GM19240 (cell line): ENCODE results near the gene BBS7.
A peak's percentile ranks its signal among the peaks of the same experiment; 100 is the strongest.

Experiments used
- DNase-seq: peaks from one replicate; pipeline ENCODE4 v3.0.0; 2011; ENCODE audit warnings: low spot score; ENCODE audit not compliant: insufficient read length

BBS7 gene

DNA sequence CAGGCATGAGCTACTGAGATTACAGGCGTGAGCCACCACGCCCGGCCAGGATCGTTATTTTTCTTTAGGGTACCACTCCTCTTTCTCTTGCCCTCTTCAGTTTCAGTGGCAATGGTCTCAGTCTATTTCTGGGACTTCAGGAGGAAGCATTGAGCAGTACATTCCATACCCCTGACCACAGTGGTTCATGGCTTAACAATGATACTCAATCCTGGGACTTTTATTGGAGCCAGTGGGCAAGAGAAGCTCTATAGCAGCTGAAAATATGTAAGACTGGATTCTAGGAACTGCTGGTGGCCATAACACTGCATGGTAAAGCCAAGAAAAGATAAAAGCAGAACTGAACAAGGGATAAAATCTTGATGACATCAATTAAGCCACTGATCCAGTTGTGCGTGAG lies 40.8 kb downstream of the BBS7 start:
- DNase-seq, result no peak

DNA sequence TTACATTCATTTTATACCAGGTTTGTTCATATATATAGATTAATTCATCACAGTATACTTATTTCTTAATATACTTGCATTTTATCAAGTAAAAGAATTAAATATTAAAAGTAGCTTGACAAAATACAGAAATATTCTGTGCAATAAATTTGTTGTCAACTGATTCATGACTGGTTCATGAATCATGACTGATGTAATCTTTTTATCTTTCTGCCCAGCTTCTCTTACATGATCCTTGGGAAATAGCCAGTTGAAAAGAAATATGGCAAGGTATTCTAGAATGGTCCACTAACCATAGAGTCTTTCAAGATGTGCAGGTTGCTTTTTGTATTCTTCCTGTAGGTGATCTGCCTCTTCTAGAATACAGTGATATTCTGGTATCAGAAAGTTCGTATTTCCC lies 42.4 kb downstream of the BBS7 start:
- DNase-seq, result no peak

DNA sequence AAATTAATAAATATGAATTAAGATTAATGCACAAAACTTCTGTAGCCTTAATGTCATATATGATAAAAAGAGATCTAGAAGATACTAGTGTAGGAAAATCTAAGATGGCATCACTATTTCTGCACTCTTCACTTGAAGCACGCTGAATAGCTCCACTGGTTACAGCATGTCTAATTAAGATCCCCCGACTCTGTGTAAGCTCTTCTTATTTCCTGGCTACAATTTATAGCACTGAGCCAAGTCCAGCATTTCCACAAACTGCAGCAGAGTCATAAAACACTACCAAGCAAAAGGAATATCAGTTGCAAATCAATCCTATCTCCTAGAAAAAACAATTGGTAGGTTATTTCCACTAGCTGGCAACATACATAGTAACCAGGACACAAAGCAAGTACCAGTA lies 45.3 kb downstream of the BBS7 start:
- no peak for DNase-seq

DNA sequence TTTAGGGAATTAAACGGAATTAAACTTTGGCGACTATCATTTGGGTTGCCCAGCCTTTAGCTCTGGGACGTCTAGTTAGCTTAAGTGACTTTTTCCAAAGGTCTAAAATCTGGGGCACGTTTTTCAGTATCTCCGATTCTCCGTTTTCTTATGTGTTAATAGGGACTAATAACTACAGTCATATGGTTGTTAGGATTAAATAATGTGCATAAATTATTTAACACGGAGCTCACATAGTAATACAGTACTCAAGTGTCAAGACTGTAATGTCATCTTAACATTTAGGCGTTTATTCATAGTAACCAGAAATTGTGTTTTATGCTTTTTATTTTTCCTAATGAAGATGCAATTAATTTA lies 46.1 kb downstream of the BBS7 start:
- DNase-seq, result no peak

DNA sequence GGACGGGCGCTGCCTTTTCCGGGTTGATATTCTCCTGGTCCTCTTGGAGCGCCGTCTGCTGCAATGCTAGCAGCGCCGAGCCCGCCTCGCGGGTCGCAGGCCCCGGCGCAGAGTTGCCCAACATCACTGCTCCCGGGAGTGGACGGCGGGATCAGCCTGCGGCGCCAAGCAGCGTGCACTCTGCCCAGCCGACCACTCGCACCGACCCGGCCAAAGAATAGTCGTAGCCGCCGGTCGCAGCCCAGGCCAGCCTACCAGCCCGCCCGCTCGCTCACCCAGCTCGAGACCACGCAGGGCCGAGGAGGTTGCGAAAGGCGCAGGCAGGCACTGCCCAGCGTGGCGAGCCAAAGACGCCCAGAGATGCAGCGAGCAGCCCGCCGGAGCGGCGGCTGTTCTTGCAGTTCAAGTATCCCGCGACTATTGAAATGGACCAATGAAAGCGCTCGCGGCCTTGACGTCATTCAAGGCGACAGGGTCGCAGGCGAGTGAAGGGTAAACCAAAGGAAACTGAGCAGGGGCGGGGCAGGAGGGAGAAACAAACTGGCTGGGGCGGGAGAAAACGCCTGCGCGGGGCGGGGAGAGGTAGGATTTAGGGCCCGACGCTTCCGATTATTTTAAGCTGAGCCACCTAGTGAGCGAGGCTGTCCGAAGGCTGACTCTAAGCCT lies 46.6 kb downstream of the BBS7 start, which contains the start of gene CCNA2:
Gene CCNA2, minus strand, starts transcription at position 379 of the 666 bp plus-strand sequence. Its CDS starts 255 bp downstream, at position 124.
- peak; percentile 80 for DNase-seq

DNA sequence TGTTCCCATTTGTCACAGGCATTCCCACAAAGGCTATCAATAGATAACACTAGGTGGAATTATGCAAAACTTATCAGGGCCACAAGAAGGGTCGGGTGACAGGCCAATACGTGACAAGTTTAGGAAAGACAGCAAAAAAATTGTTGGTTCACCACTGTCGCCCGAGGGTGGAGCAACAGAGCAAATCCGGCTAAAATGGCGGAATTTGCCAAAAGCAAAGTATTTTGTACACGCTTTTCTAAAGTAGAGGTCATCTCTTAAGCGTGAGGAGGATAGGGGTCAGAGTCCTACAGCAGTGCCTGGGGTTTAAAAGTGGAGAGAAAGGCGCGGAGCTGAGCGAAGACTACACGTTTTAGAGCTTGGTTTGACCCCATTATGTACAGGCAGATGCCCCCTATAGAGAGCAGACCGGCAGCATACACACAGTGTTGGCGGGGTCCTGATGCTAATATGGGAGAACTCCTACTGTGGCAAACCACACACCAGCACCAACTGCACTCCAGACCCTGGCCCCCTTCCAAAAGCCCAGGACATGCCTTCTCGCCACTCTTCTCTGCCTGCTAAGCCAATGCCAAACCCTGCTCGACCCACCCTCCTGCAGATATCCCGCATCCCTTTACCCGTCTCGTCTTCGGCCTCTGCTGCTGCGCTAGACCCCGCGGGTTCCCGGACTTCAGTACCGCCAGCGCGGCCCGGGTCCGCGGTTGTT lies 47.3 kb downstream of the BBS7 start:
- no peak for DNase-seq

DNA sequence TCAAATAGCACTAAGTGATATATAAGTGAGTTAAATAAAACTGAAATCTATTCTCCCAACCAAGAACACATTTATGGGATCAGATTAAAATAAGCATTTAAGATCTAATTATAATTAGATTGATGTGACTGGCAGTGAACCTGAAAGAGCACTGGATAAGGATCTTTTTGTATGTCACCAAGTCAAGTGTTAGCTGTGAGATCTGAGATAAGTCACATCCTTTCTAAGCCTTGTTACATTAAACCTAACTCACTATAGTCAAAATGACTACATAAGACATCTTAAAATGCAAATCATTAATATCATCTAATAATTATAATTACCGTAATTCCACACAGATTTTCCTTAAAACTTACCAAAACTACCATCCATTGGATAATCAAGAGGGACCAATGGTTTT lies 48.2 kb downstream of the BBS7 start:
- DNase-seq, result no peak

DNA sequence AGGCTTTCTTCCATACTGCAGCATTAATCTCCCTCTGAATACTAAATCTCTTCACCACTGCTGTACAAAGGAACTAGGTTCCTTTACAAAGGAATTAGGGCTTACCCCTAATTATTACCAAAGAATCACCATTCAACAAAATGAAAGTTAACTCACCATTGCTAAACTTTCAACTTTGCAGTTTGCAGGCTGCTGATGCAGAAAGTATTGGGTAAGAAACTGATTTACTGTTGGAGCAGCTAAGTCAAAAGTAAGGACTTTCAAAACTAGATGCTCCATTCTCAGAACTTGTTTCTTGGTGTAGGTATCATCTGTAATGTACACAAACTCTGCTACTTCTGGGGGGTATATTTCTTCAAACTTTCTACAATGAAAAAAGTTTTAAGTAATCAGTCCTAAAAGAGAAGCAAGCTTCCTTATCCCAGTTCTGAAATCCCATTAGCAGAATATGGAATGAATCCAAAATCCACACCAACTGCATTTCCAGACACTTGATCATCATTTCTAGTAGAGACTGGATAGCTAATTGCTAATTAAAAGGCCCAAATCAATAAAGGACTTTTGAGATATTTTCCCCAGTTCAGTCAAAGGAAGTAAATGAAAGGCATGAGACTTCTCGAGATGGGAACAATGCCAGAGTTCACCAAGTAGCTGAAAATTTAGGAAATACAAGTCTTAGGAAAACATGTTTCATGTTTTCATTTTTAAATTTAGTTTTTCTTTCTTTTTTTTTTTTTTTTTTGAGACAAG lies 50.9 kb downstream of the BBS7 start:
- DNase-seq, result no peak

DNA sequence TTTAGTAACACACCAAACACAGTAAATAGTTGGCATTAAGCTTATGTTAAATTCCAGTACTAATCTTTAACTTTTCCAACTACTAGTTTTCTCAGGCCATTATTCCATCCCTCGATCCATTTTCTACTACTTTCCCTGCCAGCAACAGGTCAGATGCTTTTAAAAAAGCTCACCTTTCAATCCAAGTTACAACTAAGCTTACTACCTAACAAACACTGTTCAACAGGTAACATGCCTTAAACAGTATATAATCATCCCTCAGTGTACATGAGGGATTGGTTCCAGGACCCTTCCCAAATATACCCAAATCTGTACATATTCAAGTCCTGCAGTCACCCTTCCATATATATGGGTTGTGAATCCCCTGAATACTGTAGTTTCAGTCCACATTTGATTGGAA lies 52.1 kb downstream of the BBS7 start:
- DNase-seq, result no peak

DNA sequence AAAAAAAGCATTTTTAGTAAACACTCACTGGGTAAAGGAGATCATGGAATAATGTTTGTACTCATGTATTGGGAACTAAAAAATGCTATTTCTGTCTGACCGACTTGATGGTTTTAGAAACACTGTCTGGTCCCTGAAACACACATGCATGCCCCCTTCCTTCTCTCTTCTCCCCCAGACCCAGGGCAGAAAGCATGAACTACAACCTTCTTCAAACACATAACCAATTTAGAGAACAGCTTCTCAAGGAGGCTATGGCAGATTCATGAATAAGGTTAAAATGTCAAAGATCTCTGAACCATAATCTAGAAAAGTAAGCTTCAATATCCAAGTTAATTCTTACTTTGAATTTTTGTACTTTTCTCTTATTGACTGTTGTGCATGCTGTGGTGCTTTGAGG lies 52.6 kb downstream of the BBS7 start:
- DNase-seq, result no peak

DNA sequence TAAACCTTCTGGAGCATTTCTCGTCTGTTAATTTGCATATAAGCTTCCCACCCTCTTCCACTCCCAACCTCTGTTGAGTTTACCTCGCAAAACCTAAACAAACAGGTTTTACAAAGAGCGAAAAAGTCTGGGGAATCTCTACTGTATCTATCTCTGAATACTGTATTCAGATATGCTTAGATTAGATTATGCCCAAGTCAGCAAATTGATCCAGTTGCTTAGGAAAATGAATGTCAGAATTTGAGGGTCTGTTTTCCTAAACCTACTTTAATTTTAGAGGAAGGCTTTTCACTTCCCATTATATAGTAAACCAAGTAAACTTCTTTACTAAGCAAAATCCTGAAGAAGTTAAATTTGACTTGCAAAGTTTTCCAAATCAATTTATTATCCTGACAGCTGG lies 53.3 kb downstream of the BBS7 start:
- no peak for DNase-seq

DNA sequence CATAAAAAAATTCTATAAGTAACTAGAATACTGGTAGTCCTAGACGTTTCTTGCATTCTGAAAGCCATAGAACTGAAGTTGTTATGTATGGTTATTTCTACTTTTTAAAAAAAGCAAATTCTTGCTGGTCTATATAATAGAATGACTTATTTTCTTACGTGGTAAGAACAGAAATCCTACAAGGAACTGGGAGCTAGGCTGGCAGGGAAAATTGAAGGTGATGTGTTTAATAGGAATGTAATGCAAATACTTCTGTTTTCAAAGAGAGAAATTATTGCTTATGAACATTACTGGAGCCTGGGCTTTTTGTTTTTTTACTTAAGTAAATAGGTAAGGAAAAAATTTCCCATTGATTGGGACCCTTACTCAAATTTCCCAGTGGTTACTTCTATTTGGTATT lies 55.5 kb downstream of the BBS7 start:
- no peak for DNase-seq

DNA sequence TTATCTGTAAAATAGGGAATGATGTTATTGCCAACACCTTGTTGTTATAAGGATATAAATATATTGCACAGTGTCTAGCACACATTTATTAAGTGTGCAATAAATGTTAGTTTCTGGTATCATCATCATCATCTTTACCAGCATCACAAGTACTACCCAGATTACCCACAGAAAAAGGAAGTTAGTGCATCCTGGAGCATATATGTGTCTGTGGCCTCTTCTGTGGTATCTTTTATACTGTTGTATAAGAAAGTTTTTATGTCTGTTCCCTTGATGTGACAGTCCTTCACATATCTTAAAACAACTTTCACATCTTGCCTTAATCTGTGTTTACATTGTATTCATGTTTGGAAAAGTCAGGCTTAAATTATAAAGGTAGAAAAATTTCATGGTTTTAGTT lies 59.2 kb downstream of the BBS7 start:
- DNase-seq, result no peak

DNA sequence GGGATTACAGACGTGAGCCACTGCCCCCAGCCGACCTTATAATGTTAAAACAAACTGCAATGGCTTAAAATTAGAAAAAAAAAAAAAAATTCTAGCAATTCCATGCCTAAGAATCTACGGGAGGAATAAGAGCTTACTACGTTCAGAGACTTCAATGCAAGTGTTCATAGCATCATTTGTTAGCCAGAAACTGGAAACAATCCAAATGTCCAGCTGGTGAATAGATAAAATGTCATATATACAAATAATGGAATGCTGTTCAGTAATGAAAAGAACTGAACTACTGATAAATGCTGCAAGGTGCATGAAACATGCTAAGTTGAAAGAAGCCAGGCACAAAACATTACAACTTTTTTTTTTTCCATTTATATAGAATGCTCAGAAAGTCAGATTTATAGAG lies 63.9 kb downstream of the BBS7 start:
- no peak for DNase-seq

DNA sequence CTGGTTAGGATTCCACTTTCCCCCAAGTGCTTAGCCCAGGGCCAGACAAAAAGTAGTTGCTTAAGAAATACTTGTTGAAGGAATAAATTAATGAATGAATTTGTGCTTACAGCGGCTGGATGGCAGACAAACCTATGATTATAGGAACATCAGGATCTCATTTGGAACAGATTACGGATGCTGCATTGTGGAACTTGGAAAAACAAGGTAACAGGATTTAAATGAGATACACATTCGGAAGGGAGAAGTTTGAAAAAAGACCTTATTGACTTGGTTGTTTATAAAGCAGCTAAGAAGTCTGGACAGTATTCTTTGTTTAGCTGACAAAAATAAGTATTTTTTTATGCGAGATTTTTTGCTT lies 68.6 kb downstream of the BBS7 start:
- DNase-seq, result no peak

DNA sequence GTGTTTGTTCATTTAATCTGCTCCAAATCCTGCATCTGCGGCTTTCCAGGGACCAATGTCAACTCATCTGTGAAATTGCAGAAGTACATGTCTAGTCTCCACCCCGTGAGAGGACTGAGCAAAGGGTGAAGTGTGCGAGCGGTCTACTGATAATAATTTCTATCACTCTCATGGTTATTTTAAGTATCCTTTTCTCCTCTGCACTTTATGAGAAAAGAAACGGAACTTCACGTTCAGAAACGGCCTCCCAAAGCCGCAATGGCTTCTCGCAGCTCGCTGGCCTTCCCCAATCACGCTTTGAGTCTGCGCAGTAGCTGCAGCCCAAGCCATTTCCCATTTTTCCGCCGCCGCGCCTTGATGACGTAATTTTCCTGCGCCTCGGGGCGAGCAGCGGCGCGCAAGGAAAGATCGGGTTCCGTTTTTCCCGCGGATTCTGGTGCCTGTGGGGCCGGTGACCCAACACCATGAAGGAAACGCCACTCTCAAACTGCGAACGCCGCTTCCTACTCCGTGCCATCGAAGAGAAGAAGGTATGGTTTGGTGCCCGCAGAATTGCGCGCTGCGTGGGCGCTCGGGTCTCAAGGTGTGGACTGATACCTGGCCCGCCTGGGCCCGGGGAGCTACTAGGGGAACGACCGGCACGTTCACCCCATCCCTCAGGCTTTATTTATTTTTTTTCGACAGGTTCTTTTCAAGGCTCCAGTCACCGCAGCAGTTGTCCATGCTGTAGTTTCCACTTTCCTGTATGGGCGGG lies 69.1 kb downstream of the BBS7 start, which contains the start of gene EXOSC9:
Gene EXOSC9, plus strand, starts transcription at position 363 of the 754 bp plus-strand sequence. Its CDS starts 102 bp downstream, at position 465.
- peak; percentile 64 for DNase-seq

DNA sequence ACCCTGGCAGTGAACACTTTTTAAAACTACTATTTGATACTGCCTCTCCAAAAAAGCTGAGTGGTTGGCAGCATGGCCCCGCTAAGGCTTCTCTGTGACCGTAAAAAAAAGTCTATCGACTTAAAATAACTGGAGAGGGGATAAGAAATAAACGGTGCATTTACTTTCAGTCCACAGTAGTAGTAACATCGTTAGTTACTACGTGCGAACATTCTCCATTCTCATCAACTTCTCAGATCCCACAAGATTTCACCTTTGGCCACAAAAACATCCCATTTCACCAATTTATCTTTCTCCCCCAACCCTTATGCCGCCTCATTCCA lies 69.7 kb downstream of the BBS7 start:
- no peak for DNase-seq

DNA sequence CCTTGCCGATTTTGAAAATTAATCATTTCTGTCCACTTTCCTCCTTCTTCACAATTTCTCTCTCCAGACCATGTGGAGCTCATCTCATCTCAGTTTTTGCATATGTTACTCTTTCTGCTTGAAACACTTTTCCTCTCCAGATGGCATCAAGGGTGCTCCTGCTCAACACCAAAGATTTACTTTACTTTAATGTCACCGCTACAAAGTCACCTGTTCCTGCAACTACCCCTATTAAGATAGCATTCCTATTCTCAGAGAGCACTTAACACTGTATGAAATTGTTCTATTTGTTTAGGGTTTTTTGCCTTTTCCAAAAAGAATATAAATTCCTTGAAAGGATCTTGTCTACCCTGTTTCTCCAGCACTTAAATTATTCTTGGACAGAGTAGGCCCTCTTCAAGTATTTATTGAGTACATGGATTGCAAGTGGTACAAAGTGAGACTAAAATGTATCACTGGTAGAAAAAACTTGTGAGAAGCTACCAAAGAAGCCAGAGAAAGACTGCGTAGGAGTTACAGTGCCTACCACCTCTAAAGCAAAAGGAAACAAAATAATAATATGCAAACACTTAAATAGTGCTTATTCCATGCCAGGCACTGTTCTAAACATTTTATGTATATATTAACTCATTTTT lies 70.3 kb downstream of the BBS7 start:
- no peak for DNase-seq

DNA sequence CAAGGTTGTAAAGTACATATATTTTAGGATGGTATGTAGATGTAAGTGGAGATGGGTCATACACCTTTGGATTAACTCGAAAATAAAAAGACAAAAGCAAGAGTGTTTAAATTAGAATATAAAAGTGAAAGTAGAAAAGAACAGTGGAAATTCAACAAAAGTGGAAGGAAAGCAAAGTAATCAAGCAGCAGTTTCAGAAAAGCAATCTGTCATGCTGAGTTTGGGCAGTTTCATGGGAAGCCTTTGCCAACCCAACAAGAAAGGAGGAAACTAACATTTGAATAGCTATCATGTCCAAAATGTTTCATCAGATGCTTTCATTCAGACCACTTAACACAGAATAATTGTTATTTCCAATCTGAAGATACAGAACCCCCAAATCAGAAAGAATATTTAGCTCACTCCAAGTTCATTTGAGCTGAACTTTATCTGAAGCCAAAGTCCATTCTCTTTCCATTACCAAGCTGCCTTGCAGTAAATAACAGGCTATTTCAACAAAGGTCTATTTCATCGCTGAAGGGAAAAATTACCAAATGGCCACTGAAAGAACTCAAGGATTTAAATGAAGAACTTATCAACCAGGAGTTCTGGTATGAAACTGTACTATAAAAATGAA lies 71.0 kb downstream of the BBS7 start:
- DNase-seq, result no peak

DNA sequence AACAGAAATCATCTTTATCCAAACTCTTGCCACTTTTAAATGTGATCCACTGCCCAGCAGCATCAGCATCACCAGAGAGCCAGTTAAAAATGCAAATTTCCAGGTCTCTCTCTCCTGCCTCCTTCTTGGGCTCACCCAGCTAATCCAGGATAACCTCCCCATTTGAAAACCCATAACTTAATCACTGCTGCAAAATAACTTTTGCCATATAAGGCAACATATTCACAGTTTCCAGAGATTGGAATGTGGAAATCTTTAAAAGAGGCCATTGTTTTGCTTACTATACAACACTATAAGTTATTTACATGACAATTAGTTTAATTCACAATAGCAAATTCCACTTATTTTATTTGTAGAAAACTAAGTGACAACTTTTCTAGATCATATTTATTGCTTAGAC lies 74.0 kb downstream of the BBS7 start:
- DNase-seq, result no peak
